Prostate gland (tissue), 2 donors: Measurements from ENCODE around the gene CAMSAP2.

Source experiments
- POLR2AphosphoS5 ChIP-seq: sonication (generic); formaldehyde crosslinking; IDR thresholded peaks from one replicate; pipeline ENCODE4 v1.6.1; 2017; ENCODE audit warnings: antibody characterized with exemption
- TF ChIP-seq, protein P1 (sequence below), 4 experiments: fragments of 200-600 bp in 2 of 4; fragments of 450-650 bp in 2 of 4; sonication (generic) in 2 of 4; IDR thresholded peaks; 1 replicate in 3 of 4; 2 replicates in 1 of 4; pipeline ENCODE4 v1.5.1; 2016 to 2019; ENCODE audit warnings: antibody characterized with exemption in 4 of 4, mild to moderate bottlenecking in 2 of 4, moderate library complexity in 2 of 4

DNA sequence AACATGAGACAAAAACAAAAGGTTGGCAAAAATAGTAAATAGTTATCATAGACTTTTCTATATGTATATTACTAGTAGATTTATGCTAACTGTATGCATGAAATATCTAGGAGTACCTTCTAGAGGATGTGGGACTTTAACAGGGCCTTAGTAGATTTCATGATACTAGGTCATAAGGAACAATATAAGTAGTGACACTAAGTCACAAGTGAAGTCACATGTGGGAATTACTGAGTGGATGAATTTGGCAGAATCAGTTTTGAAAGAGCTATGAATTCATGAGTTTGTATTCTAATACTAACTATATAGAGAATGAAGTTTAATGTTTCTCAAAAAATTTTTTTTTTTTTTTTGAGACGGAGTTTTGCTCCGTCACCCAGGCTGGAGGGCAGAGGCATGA, 81.0 kb downstream of the CAMSAP2 start:
- TF ChIP-seq POLR2AphosphoS5 = no peak
- TF ChIP-seq, protein P1, sequence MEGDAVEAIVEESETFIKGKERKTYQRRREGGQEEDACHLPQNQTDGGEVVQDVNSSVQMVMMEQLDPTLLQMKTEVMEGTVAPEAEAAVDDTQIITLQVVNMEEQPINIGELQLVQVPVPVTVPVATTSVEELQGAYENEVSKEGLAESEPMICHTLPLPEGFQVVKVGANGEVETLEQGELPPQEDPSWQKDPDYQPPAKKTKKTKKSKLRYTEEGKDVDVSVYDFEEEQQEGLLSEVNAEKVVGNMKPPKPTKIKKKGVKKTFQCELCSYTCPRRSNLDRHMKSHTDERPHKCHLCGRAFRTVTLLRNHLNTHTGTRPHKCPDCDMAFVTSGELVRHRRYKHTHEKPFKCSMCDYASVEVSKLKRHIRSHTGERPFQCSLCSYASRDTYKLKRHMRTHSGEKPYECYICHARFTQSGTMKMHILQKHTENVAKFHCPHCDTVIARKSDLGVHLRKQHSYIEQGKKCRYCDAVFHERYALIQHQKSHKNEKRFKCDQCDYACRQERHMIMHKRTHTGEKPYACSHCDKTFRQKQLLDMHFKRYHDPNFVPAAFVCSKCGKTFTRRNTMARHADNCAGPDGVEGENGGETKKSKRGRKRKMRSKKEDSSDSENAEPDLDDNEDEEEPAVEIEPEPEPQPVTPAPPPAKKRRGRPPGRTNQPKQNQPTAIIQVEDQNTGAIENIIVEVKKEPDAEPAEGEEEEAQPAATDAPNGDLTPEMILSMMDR (IDR thresholded peaks at IDR 0.05) = no peak
